ENCODE measurements around the gene ENTPD1. TPM values are rescaled to one million over a fixed set of nuclear protein-coding genes. Genes with fewer than 3 reads are reported as not detected.
A peak's percentile ranks its signal among the peaks of the same experiment; 100 is the strongest.
"Not testable (repeated sequence)": the region's sequence is repeated elsewhere in the genome, so short reads cannot be mapped to it uniquely, and the experiment has no call there.

The ENTPD1 gene
- polyA plus RNA-seq, 2 donors: 2.4 to 3.7 TPM

GRCh38 chr10:95792211-95792780, 36.3 kb downstream of the ENTPD1 start:
- Histone ChIP-seq H3K27me3 (ENCODE audit: control insufficient read depth in 1 of 2, insufficient read depth in 2 of 2, low read length in 2 of 2) (no peaks in the 10 kb centered on the region), H3K4me3 (ENCODE audit: low read depth in 1 of 2, low read length in 2 of 2) (no peak overlapping the region), H3K36me3 (ENCODE audit: control insufficient read depth in 2 of 2, insufficient read depth in 2 of 2, low read length in 1 of 2) (no peaks in the 10 kb centered on the region), H3K4me1 (ENCODE audit: control insufficient read depth in 2 of 2, insufficient read depth in 2 of 2, low read length in 1 of 2) (peaks cover 0 to 2% of the 10 kb centered on the region in 2 donors), H3K27ac (ENCODE audit: low read depth in 2 of 2, low read length in 1 of 2) (peak overlapping the region; percentile 41 to 47), H3K9me3 (ENCODE audit: control insufficient read depth in 2 of 2, insufficient read depth in 1 of 2, low read depth in 1 of 2, low read length in 1 of 2) (no peaks in the 10 kb centered on the region)
- WGBS, 2 donors: 81 to 83% methylated on average over 2 of the region's 2 CpGs

GRCh38 chr10:95792874-95793285, 36.9 kb downstream of the ENTPD1 start:
- Histone ChIP-seq H3K4me1 (ENCODE audit: control insufficient read depth in 2 of 2, insufficient read depth in 2 of 2, low read length in 1 of 2) (peaks cover 0 to 2% of the 10 kb centered on the region in 2 donors), H3K36me3 (ENCODE audit: control insufficient read depth in 2 of 2, insufficient read depth in 2 of 2, low read length in 1 of 2) (no peaks in the 10 kb centered on the region), H3K4me3 (ENCODE audit: low read depth in 1 of 2, low read length in 2 of 2) (no peak overlapping the region), H3K9me3 (ENCODE audit: control insufficient read depth in 2 of 2, insufficient read depth in 1 of 2, low read depth in 1 of 2, low read length in 1 of 2) (no peaks in the 10 kb centered on the region), H3K27ac (ENCODE audit: low read depth in 2 of 2, low read length in 1 of 2) (peak overlapping the region; percentile 22 to 47), H3K27me3 (ENCODE audit: control insufficient read depth in 1 of 2, insufficient read depth in 2 of 2, low read length in 2 of 2) (no peaks in the 10 kb centered on the region)
- 56 to 66% methylated on average over 4 of the region's 4 CpGs for WGBS, 2 donors

DNA sequence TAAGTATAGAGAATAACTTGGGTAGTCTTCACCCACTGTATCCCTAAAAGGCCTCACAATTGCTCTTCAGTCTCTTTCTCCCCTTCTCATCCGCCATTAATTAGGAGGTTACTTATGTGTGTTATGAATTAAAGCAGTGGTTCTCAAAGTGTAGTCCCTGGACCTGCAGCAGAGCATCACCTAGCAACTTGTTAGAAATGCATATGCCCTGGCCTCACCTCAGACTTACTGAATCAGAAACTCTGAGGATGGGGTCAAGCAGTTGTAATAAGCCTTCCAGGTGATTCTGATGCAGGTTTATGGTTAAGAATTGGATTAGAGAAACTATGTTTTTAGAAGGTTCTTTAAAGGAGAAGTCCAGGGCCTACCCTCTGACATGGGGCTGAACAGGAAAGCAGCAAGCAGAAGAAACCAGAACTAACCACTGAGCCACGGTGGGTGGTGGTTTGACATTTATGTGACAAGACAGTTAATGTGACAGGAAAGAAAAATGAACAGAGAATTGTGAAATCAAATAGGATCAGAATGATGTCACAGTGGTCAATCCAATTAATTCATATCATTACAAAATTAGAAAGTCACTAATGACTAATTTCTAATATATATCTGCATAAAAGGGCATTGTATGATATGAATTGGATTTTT, 37.6 kb downstream of the ENTPD1 start:
- Histone ChIP-seq H3K4me1 (ENCODE audit: control insufficient read depth in 2 of 2, insufficient read depth in 2 of 2, low read length in 1 of 2) (peaks cover 0 to 2% of the 10 kb centered on the region in 2 donors), H3K9me3 (ENCODE audit: control insufficient read depth in 2 of 2, insufficient read depth in 1 of 2, low read depth in 1 of 2, low read length in 1 of 2) (no peaks in the 10 kb centered on the region), H3K36me3 (ENCODE audit: control insufficient read depth in 2 of 2, insufficient read depth in 2 of 2, low read length in 1 of 2) (no peaks in the 10 kb centered on the region), H3K27ac (ENCODE audit: low read depth in 2 of 2, low read length in 1 of 2) (peak overlapping the region; percentile 19 to 74), H3K4me3 (ENCODE audit: low read depth in 1 of 2, low read length in 2 of 2) (no peak overlapping the region), H3K27me3 (ENCODE audit: control insufficient read depth in 1 of 2, insufficient read depth in 2 of 2, low read length in 2 of 2) (no peaks in the 10 kb centered on the region)
- WGBS, 2 donors: 69 to 83% methylated on average over 2 of the region's 2 CpGs

DNA sequence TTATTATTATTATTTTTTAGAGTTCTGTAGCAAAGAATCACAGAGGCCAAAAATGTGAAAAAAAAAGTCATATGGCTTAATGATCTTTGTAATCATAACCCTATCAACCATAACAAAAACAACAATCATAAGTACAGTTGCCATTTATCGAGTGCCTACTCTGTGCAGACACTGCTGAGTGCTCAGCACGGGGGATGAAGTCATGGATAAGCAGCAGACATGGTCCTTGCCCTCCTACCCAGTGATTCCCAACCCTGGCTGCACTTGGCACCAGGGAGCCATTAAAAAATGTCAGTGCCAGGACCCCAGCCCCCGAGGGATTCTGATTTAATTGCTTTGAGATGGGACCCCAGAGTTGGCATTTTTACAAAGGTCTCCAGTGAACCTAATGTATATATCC, 38.2 kb downstream of the ENTPD1 start:
- WGBS, 2 donors: 55 to 66% methylated on average over 3 of the region's 3 CpGs

DNA sequence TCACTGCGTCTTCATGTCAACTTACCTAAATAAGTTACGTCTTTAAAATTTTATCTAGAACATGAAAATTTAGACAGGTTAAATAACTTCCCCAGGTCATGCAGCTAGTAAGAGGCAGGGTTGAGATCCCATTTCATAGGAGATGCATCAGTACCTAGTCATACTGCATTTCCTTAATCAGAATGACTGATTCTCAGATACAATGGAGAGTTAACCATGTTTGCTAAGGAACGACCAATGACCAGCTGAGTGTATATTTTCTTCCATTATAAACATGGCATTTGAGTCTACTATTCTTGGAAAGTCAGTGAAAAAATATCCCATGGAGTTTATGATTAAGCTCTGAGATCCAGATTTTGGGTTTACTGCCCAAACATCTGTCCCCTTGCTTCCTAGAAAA, 39.6 kb downstream of the ENTPD1 start:
- Histone ChIP-seq H3K27ac (ENCODE audit: low read depth in 2 of 2, low read length in 1 of 2) (no peak overlapping the region), H3K27me3 (ENCODE audit: control insufficient read depth in 1 of 2, insufficient read depth in 2 of 2, low read length in 2 of 2) (no peaks in the 10 kb centered on the region), H3K4me1 (ENCODE audit: control insufficient read depth in 2 of 2, insufficient read depth in 2 of 2, low read length in 1 of 2) (peaks cover 0 to 2% of the 10 kb centered on the region in 2 donors), H3K4me3 (ENCODE audit: low read depth in 1 of 2, low read length in 2 of 2) (no peak overlapping the region), H3K9me3 (ENCODE audit: control insufficient read depth in 2 of 2, insufficient read depth in 1 of 2, low read depth in 1 of 2, low read length in 1 of 2) (no peaks in the 10 kb centered on the region), H3K36me3 (ENCODE audit: control insufficient read depth in 2 of 2, insufficient read depth in 2 of 2, low read length in 1 of 2) (no peaks in the 10 kb centered on the region)
- 82 to 83% methylated on average over 3 of the region's 3 CpGs for WGBS, 2 donors

More for the DNA sequence above, 38.2 kb downstream of the ENTPD1 start:
- Histone ChIP-seq H3K4me3 (ENCODE audit: low read depth in 1 of 2, low read length in 2 of 2) (no peak overlapping the region), H3K36me3 (ENCODE audit: control insufficient read depth in 2 of 2, insufficient read depth in 2 of 2, low read length in 1 of 2) (no peaks in the 10 kb centered on the region), H3K27ac (ENCODE audit: low read depth in 2 of 2, low read length in 1 of 2) (no peak overlapping the region), H3K4me1 (ENCODE audit: control insufficient read depth in 2 of 2, insufficient read depth in 2 of 2, low read length in 1 of 2) (peaks cover 0 to 2% of the 10 kb centered on the region in 2 donors), H3K27me3 (ENCODE audit: control insufficient read depth in 1 of 2, insufficient read depth in 2 of 2, low read length in 2 of 2) (no peaks in the 10 kb centered on the region), H3K9me3 (ENCODE audit: control insufficient read depth in 2 of 2, insufficient read depth in 1 of 2, low read depth in 1 of 2, low read length in 1 of 2) (no peaks in the 10 kb centered on the region)

DNA sequence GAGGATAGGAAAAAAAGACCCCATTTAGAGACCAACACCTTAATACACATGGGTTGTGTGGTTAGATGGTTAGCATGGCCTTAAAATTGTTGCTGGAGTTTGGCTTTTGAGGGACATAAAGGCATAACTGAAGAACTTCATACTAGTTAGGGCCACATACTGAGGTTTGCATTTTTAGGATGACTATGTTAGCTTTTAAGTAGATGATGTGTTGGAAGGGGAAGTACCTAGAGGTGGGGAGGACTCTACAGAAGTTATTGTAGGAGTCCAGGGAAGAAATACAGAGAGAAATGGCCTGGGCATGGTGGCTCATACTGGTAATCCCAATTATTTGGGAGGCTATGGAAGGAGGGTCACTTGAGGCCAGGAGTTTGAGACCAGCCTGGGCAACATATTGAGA, 40.5 kb downstream of the ENTPD1 start:
- Histone ChIP-seq H3K27ac (ENCODE audit: low read depth in 2 of 2, low read length in 1 of 2) (no peak overlapping the region), H3K4me3 (ENCODE audit: low read depth in 1 of 2, low read length in 2 of 2) (no peak overlapping the region), H3K36me3 (ENCODE audit: control insufficient read depth in 2 of 2, insufficient read depth in 2 of 2, low read length in 1 of 2) (no peaks in the 10 kb centered on the region), H3K27me3 (ENCODE audit: control insufficient read depth in 1 of 2, insufficient read depth in 2 of 2, low read length in 2 of 2) (no peaks in the 10 kb centered on the region), H3K4me1 (ENCODE audit: control insufficient read depth in 2 of 2, insufficient read depth in 2 of 2, low read length in 1 of 2) (peaks cover 0 to 2% of the 10 kb centered on the region in 2 donors), H3K9me3 (ENCODE audit: control insufficient read depth in 2 of 2, insufficient read depth in 1 of 2, low read depth in 1 of 2, low read length in 1 of 2) (no peaks in the 10 kb centered on the region)

- Histone ChIP-seq H3K36me3 (ENCODE audit: control insufficient read depth in 2 of 2, insufficient read depth in 2 of 2, low read length in 1 of 2) (no peaks in the 10 kb centered on the region), H3K9me3 (ENCODE audit: control insufficient read depth in 2 of 2, insufficient read depth in 1 of 2, low read depth in 1 of 2, low read length in 1 of 2) (no peaks in the 10 kb centered on the region), H3K4me3 (ENCODE audit: low read depth in 1 of 2, low read length in 2 of 2) (no peak overlapping the region), H3K4me1 (ENCODE audit: control insufficient read depth in 2 of 2, insufficient read depth in 2 of 2, low read length in 1 of 2) (no peaks in the 10 kb centered on the region), H3K27me3 (ENCODE audit: control insufficient read depth in 1 of 2, insufficient read depth in 2 of 2, low read length in 2 of 2) (no peaks in the 10 kb centered on the region), H3K27ac (ENCODE audit: low read depth in 2 of 2, low read length in 1 of 2) (no peak overlapping the region)
Measured at GRCh38 chr10:95798096-95798855, 42.3 kb downstream of the ENTPD1 start.

GRCh38 chr10:95800286-95800685, 44.3 kb downstream of the ENTPD1 start:
- not testable (repeated sequence) for H3K4me3 ChIP-seq (ENCODE audit: low read depth in 1 of 2, low read length in 2 of 2); H3K9me3 ChIP-seq (ENCODE audit: control insufficient read depth in 2 of 2, insufficient read depth in 1 of 2, low read depth in 1 of 2, low read length in 1 of 2); H3K4me1 ChIP-seq (ENCODE audit: control insufficient read depth in 2 of 2, insufficient read depth in 2 of 2, low read length in 1 of 2); H3K36me3 ChIP-seq (ENCODE audit: control insufficient read depth in 2 of 2, insufficient read depth in 2 of 2, low read length in 1 of 2); H3K27ac ChIP-seq (ENCODE audit: low read depth in 2 of 2, low read length in 1 of 2); H3K27me3 ChIP-seq (ENCODE audit: control insufficient read depth in 1 of 2, insufficient read depth in 2 of 2, low read length in 2 of 2)
- WGBS, 2 donors: 85 to 91% methylated on average over 2 of the region's 2 CpGs

GRCh38 chr10:95806687-95807380, 50.9 kb downstream of the ENTPD1 start:
- 76 to 78% methylated on average over 11 of the region's 11 CpGs for WGBS, 2 donors
- H3K27ac ChIP-seq (ENCODE audit: low read depth in 2 of 2, low read length in 1 of 2): not testable (repeated sequence)

More at GRCh38 chr10:95806687-95807380, 50.9 kb downstream of the ENTPD1 start:
- not testable (repeated sequence) for H3K36me3 ChIP-seq (ENCODE audit: control insufficient read depth in 2 of 2, insufficient read depth in 2 of 2, low read length in 1 of 2); H3K4me1 ChIP-seq (ENCODE audit: control insufficient read depth in 2 of 2, insufficient read depth in 2 of 2, low read length in 1 of 2); H3K27me3 ChIP-seq (ENCODE audit: control insufficient read depth in 1 of 2, insufficient read depth in 2 of 2, low read length in 2 of 2); H3K9me3 ChIP-seq (ENCODE audit: control insufficient read depth in 2 of 2, insufficient read depth in 1 of 2, low read depth in 1 of 2, low read length in 1 of 2); H3K4me3 ChIP-seq (ENCODE audit: low read depth in 1 of 2, low read length in 2 of 2)

Data from esophagus (tissue), 2 donors.